Activated naive CD4-positive, alpha-beta T cell treated with anti-CD3 and anti-CD28 coated beads, Interleukin-2, amount 50 U/mL, for 24 hours (primary cell): Measurements from ENCODE around the gene CDH18.

Source experiments
- H3K27ac Mint-ChIP-seq: one replicate; pipeline ENCODE4 v1.8.0; 2021; ENCODE audit warnings: mild to moderate bottlenecking, mixed read lengths
- H3K27me3 Mint-ChIP-seq: one replicate; pipeline ENCODE4 v1.8.0; 2021; ENCODE audit warnings: mixed read lengths
- H3K36me3 Mint-ChIP-seq: one replicate; pipeline ENCODE4 v1.8.0; 2021; ENCODE audit warnings: mixed read lengths
- H3K4me1 Mint-ChIP-seq: one replicate; pipeline ENCODE4 v1.8.0; 2021; ENCODE audit warnings: mixed read lengths
- H3K4me3 Mint-ChIP-seq: one replicate; pipeline ENCODE4 v1.8.0; 2021; ENCODE audit warnings: mild to moderate bottlenecking, mixed read lengths
- H3K9me3 Mint-ChIP-seq: one replicate; pipeline ENCODE4 v1.8.0; 2021; ENCODE audit warnings: mixed read lengths

Gene CDH18

DNA sequence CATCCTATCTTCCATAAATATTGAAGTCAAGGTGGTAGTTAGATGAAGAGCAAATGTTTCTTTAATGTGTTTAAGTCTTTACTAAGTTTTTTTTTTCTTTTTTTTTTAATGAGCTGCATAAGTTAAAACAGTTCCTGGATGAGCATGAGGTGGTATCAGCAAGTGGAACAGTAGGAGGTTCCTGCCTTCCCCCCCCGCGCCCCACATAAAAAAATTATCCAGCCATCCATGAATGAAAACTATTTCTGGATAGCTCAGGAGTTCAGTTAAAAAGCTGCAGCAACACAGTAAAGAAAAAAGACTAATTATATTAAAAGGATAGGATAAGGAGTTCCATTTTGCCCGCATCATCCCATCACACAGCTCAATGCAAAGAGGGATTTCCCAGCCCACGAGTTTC, 349.5 kb downstream of the CDH18 start:
- no peak overlapping the region for H3K4me3 Mint-ChIP-seq
- H3K9me3 Mint-ChIP-seq = peaks cover 12% of the 10 kb centered on the region
- H3K4me1 Mint-ChIP-seq = no peaks in the 10 kb centered on the region
- no peak overlapping the region for H3K27ac Mint-ChIP-seq
- no peaks in the 10 kb centered on the region for H3K36me3 Mint-ChIP-seq
- H3K27me3 Mint-ChIP-seq = no peaks in the 10 kb centered on the region

DNA sequence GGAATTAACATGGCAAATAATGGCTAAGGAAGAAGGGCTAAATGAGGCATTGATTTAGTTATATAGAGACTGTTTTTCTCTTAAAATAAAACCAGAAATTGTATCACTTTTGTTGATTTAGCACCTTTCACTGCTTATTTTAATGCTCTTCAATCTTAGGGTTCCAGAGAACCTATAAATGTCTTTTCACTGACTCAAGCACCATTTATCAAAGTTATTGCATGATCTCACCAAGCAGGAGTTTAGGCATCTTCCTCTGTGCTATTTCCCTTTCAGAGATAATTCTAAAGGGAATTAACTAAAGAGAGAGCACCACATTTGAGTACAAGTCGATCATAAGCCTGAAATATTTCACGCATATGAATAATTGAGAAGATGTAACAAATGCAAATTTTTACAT, 357.1 kb downstream of the CDH18 start:
- no peaks in the 10 kb centered on the region for H3K4me1 Mint-ChIP-seq
- H3K9me3 Mint-ChIP-seq = peaks cover 14% of the 10 kb centered on the region
- no peak overlapping the region for H3K27ac Mint-ChIP-seq
- no peaks in the 10 kb centered on the region for H3K36me3 Mint-ChIP-seq
- H3K27me3 Mint-ChIP-seq = no peaks in the 10 kb centered on the region
- no peak overlapping the region for H3K4me3 Mint-ChIP-seq

DNA sequence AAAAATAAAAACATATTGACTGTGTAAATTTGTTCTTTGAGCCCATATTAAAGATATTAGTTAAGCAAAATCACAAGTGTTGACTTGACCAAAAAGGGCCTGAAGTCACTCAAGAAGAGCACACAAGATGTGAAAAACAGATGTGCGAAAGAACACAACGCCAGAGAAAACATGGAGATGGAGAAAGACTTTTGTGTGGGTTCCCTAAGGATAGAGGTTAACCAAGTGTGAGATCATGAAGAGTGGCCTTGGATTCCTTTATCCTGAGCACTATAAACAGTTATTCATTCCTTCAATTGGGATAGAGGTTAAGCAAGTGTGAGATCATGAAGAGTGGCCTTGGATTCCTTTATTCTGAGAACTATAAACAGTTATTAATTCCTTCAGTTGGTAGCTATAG, 361.8 kb downstream of the CDH18 start:
- H3K27ac Mint-ChIP-seq = no peak overlapping the region
- no peaks in the 10 kb centered on the region for H3K4me1 Mint-ChIP-seq
- no peaks in the 10 kb centered on the region for H3K27me3 Mint-ChIP-seq
- H3K9me3 Mint-ChIP-seq = peaks cover 9% of the 10 kb centered on the region
- no peaks in the 10 kb centered on the region for H3K36me3 Mint-ChIP-seq
- no peak overlapping the region for H3K4me3 Mint-ChIP-seq

DNA sequence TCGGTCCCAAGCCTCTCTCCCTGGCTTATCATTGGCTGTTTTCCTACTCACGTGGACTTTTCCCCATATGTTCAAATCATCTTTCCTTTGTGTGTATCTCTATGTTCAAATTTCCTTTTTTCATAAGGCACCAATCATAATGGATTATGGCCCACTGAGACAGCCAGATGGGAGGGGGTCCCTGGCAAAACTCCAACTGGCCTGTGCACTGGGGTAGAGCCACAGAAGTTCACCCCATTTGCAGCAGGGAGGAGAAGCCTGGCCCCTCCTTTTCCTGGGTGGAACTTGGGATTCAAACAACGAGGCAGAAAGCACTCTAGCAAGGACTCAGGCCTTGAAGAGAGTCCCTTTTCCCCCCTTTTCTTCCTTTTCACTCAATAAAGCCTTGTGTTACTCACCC, 362.4 kb downstream of the CDH18 start:
- Mint-ChIP-seq H3K27ac (no peak overlapping the region), H3K4me1 (no peaks in the 10 kb centered on the region), H3K27me3 (no peaks in the 10 kb centered on the region), H3K36me3 (no peaks in the 10 kb centered on the region), H3K4me3 (no peak overlapping the region), H3K9me3 (peaks cover 3% of the 10 kb centered on the region)

DNA sequence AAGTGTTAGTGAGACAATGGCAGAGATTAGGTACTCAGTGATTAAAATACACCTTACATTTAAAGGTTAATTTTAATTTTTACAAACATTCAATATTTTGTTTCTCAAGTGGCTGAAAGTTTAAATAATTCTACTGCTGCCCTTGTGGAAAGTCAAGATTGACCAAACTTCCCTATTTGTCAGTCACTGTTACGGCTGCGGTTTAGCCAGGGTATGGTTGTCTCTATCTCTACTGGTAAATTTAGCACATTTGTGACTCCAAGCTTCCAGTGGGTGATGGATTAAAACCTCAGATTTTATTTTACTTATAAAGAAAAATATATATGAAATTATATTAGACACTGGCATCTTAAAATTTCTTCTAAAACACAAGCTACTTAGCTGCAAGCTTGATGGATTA, 368.4 kb downstream of the CDH18 start:
- peaks cover 5% of the 10 kb centered on the region for H3K9me3 Mint-ChIP-seq
- no peaks in the 10 kb centered on the region for H3K36me3 Mint-ChIP-seq
- no peaks in the 10 kb centered on the region for H3K27me3 Mint-ChIP-seq
- no peak overlapping the region for H3K27ac Mint-ChIP-seq
- no peaks in the 10 kb centered on the region for H3K4me1 Mint-ChIP-seq
- no peak overlapping the region for H3K4me3 Mint-ChIP-seq

DNA sequence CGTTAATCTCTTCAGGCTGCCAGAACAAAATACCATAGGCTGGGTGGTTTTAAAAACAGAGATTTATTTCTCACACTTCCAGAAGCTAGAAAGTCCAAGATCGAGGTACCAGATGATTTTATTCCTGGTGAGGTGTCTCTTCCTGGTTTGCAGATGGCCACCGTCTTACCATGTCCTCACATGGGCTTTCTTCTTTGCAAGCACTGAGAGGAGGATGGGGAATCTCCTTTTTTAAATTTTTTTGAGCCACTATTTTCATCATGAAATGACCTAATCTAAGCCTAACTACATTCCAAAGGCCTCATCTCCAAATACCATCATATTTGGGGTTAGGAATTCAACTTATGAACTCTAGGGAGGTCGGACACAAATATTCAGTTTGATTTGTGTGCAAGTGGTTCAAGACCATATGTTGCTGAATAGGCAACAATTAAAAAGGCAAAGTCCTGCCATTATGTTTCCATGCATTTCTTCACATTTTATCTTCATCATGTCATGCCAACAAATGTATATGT, 371.2 kb downstream of the CDH18 start:
- H3K36me3 Mint-ChIP-seq = no peaks in the 10 kb centered on the region

DNA sequence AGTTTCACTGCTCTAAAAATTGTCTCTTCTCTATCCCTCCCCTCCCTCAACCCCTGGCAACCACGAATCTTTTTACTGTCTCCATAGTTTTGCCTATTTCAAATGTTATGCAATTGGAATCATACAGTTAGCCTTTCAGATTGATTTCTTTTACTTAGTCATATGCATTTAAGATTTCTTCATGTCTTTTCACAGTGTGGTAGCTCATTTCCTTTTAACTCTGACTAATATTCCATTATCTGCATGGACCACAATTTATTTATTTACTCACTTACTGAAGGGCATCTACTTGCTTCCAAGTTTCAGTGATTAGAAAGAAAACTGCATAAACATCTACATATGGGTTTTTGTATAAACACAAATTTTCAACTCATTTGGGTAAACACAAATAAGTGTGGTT, 372.3 kb downstream of the CDH18 start:
- Mint-ChIP-seq H3K4me1 (no peaks in the 10 kb centered on the region), H3K27me3 (no peaks in the 10 kb centered on the region), H3K36me3 (no peaks in the 10 kb centered on the region), H3K9me3 (peaks cover 5% of the 10 kb centered on the region), H3K4me3 (no peak overlapping the region), H3K27ac (no peak overlapping the region)

More for the DNA sequence above, 371.2 kb downstream of the CDH18 start:
- H3K9me3 Mint-ChIP-seq = peaks cover 5% of the 10 kb centered on the region
- H3K4me3 Mint-ChIP-seq = no peak overlapping the region
- no peak overlapping the region for H3K27ac Mint-ChIP-seq
- H3K27me3 Mint-ChIP-seq = no peaks in the 10 kb centered on the region
- no peaks in the 10 kb centered on the region for H3K4me1 Mint-ChIP-seq

DNA sequence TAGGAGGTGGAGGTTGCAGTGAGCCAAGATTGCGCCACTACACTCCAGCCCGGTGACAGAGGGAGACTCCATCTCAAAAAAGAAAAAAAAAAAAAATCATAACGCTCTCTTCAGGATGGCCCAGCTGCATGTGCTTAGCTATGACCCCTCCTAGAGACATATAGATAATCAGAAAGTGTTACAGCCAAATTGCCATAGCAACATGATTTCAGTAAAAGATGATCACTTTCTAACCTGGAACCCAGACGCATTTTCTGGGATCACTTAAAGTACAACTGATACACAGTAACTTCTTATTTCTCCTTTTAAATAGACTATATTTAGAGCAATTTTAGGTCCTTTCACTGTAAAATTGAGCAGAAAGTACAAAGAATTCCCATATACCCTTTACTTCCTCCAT, 372.9 kb downstream of the CDH18 start:
- H3K4me1 Mint-ChIP-seq = no peaks in the 10 kb centered on the region
- H3K27ac Mint-ChIP-seq = no peak overlapping the region
- no peaks in the 10 kb centered on the region for H3K27me3 Mint-ChIP-seq
- H3K9me3 Mint-ChIP-seq = peaks cover 5% of the 10 kb centered on the region
- no peak overlapping the region for H3K4me3 Mint-ChIP-seq
- H3K36me3 Mint-ChIP-seq = no peaks in the 10 kb centered on the region

DNA sequence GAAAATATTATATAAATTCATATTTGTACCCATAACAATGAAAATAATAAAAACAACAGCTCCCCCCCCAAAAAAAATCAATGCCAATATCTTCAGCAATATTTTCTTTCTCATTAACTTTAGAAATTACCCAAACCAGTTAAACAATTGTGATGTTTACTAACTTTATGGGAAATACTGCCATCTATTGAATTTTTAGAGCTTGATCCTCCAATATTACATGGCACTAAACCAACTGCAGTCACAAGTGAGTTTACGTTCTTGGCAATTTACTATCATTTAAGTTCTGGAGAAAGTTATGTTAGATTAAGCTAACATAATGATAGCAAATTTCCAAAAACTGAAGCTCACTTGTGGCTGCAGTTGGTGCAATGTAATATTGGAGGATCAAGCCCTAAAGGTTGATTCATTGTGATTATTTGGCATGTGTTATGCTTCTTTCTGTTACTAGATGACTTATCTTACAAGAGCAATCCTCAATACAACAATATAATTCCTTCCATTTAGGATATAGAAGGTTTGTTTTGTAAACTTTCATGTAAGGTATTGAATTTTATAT, 379.5 kb downstream of the CDH18 start:
- H3K4me1 Mint-ChIP-seq = no peaks in the 10 kb centered on the region
- no peaks in the 10 kb centered on the region for H3K36me3 Mint-ChIP-seq
- H3K4me3 Mint-ChIP-seq = no peak overlapping the region
- no peak overlapping the region for H3K27ac Mint-ChIP-seq
- H3K9me3 Mint-ChIP-seq = no peaks in the 10 kb centered on the region
- H3K27me3 Mint-ChIP-seq = no peaks in the 10 kb centered on the region

DNA sequence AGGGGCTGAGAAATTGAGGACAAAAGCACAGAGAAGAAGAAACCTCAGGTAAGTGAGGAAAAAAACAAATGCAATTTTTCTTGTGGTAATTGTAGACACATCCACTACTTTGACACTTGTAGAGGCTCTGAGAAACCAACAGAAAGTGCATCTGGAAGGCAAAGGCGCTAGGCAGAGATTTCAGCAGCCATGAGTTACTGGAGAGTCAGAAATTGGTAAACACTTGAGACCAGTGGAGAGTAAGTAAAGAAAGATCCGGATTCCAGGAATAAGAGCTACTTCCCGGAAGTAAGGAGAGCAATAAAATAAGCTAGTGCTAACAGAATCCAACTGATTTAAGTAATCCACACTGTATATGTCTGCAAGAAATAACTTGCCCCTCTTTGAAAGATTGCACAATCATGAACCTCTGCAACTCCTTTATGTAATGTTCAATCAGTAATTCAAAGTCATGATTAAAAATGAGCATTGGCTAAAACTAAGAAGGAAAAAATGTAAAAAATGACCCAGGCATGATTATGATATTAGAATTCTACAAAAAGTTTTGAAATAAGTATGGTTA, 382.1 kb downstream of the CDH18 start:
- Mint-ChIP-seq H3K27ac (no peak overlapping the region), H3K27me3 (no peaks in the 10 kb centered on the region), H3K36me3 (no peaks in the 10 kb centered on the region), H3K9me3 (no peaks in the 10 kb centered on the region), H3K4me3 (no peak overlapping the region), H3K4me1 (no peaks in the 10 kb centered on the region)

DNA sequence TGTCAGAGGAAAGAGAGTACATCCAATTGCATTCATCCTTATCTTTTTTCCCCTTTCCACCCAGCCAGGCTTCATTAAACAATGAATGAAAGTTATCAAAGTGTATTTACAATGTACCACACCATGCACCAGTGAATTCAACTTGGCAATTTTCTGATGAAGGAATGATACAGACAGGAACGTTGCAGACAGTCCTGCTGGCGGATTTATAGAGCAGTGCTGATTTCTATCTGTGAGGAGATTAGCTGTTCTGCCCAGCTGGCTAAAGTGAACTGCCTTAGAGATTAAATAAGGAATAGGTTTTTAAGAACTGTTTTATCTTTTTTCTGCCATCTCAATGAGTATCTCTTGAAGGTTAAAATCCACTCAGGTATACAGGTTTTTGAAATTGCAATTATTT, 403.9 kb downstream of the CDH18 start:
- Mint-ChIP-seq H3K27ac (no peak overlapping the region), H3K36me3 (no peaks in the 10 kb centered on the region), H3K4me3 (no peak overlapping the region), H3K27me3 (no peaks in the 10 kb centered on the region), H3K4me1 (no peaks in the 10 kb centered on the region), H3K9me3 (peaks cover 29% of the 10 kb centered on the region)

DNA sequence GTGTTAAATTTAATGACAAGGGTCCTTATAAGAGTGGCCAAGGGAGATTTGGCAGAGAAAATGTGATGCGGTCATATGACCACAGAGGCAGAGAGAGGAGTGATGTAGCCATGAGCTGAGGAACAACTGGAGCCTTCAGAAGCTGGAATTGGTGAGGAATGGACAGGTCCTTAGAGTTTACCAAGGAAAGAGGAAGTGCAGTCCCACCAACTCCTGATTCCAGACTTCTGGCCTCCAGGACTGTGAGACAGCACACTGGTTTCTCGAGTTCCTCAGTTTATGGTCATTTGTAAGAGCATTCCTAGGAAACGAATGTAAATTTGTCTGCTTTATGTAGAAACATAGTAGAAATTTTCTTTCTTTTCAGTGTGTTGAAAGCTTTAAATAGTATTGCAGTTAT, 410.1 kb downstream of the CDH18 start:
- no peak overlapping the region for H3K4me3 Mint-ChIP-seq
- H3K9me3 Mint-ChIP-seq = peaks cover 22% of the 10 kb centered on the region
- H3K27me3 Mint-ChIP-seq = no peaks in the 10 kb centered on the region
- no peak overlapping the region for H3K27ac Mint-ChIP-seq
- H3K36me3 Mint-ChIP-seq = no peaks in the 10 kb centered on the region
- H3K4me1 Mint-ChIP-seq = no peaks in the 10 kb centered on the region

DNA sequence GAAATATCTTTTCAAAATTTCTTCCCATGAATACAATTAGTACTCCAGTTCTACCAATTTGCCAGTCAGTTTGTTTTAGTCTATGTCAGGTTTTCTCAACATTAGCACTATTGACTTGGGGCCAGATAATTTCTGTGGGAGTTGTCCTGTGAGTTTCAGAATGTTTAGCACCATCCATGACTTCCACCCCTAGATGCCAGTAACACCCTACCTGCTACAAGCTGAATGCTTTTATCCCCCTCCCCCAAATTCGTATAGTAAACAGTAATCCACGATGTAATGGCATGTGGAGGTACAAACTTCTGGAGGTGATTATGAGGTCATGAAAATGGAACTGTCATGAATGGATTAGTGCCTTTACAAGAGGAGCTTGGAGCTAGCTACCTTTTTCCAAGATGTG, 420.0 kb downstream of the CDH18 start:
- Mint-ChIP-seq H3K4me3 (no peak overlapping the region), H3K4me1 (no peaks in the 10 kb centered on the region), H3K27me3 (no peaks in the 10 kb centered on the region), H3K36me3 (no peaks in the 10 kb centered on the region), H3K9me3 (no peaks in the 10 kb centered on the region), H3K27ac (no peak overlapping the region)

DNA sequence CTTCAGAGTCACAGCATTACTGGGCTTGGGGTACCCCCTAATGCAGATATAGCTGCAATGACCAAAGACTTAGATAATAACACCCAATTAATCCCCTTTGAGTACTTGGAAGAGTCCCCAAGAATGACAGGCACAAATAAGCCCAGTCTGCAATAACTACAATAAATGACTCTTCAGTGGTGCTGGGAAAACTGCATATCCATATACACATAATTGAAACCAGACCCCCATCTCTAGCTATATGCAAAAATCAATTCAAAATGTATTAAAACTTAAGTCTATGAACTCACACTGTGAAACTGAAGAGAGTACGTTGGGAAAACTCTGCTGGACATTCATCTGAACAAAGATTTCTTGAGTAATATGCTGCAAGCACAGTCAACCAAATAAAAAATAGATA, 422.5 kb downstream of the CDH18 start:
- H3K9me3 Mint-ChIP-seq = no peaks in the 10 kb centered on the region
- H3K27me3 Mint-ChIP-seq = no peaks in the 10 kb centered on the region
- no peaks in the 10 kb centered on the region for H3K36me3 Mint-ChIP-seq
- H3K27ac Mint-ChIP-seq = no peak overlapping the region
- no peak overlapping the region for H3K4me3 Mint-ChIP-seq
- H3K4me1 Mint-ChIP-seq = no peaks in the 10 kb centered on the region

DNA sequence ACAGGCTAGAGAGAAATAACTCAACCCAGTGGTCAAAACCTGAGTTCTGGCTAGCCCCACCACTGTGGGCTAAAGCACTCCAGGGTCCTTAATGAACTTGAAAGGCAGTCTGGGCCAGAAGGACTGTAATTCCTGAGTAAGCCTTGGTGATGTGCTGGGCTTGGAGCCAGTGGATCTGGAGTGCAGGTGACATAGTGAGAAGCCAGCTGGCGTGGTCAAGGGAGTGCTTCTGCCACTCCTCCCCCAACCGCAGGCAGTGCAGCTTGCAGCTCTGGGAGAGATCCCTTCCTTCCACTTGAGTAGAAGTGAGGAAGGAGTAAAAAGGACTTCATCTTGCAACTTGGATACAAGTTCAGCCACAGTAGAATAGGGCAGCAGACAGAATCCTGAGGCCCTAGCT, 424.0 kb downstream of the CDH18 start:
- H3K4me1 Mint-ChIP-seq = no peaks in the 10 kb centered on the region
- no peak overlapping the region for H3K4me3 Mint-ChIP-seq
- no peaks in the 10 kb centered on the region for H3K36me3 Mint-ChIP-seq
- H3K27me3 Mint-ChIP-seq = no peaks in the 10 kb centered on the region
- H3K9me3 Mint-ChIP-seq = peaks cover 7% of the 10 kb centered on the region
- H3K27ac Mint-ChIP-seq = no peak overlapping the region

DNA sequence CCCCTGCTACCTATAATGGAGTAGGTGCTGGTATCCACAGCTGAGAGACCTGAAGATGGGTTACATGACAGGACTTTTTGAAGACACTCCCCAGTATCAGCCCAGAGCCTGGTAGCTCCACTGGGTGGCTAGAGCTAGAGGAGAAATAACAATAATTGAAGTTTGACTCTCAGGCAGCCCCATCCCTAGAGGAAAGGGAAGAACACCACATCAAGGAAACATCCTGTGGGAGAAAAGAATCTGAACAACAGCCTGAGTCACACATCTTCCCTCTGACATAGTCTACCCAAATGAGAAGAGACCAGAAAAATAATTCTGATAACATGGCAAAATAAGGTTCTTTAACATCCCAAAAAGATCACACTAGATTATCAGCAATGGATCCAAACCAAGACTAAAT, 432.1 kb downstream of the CDH18 start:
- H3K36me3 Mint-ChIP-seq = no peaks in the 10 kb centered on the region
- no peaks in the 10 kb centered on the region for H3K4me1 Mint-ChIP-seq
- H3K9me3 Mint-ChIP-seq = peaks cover 24% of the 10 kb centered on the region
- no peaks in the 10 kb centered on the region for H3K27me3 Mint-ChIP-seq
- no peak overlapping the region for H3K27ac Mint-ChIP-seq
- H3K4me3 Mint-ChIP-seq = no peak overlapping the region

DNA sequence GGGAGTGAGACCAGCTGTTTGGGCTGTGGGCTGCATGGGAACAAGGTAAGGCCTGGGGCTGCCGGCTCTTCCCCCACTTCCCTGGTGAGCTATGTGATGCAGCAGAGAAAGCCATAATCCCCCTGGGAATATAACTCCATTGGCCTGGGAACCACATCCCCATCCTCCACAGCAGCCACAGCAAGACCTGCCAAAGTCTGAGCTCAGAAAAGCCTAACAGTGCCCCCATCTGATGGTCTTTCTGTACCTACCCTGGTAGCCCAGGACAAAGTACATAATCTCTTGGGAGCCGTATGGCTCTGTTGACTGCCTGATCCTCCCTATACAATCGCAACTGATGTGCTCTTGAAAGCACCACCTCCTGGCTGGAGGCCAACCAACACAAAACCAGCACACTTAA, 432.6 kb downstream of the CDH18 start:
- Mint-ChIP-seq H3K9me3 (peaks cover 24% of the 10 kb centered on the region), H3K27me3 (no peaks in the 10 kb centered on the region)

More for the DNA sequence above, 432.6 kb downstream of the CDH18 start:
- Mint-ChIP-seq H3K4me1 (no peaks in the 10 kb centered on the region), H3K36me3 (no peaks in the 10 kb centered on the region), H3K4me3 (no peak overlapping the region), H3K27ac (no peak overlapping the region)
